NCI-H2107 treated with DMSO at 0.1 percent for 48 hours (cell line): ENCODE results near the gene TMEM271.

Source experiments
- DNase-seq: peaks from one replicate; lab custom pipeline; 2025; ENCODE audit not compliant: unreplicated experiment; lab: John Stamatoyannopoulos, UW

The TMEM271 gene

GRCh38 chr4:576245-576821 lies at the start of gene TMEM271:
Gene TMEM271 (minus strand): TSS chr4:576295. CDS start chr4:576062, 233 bp downstream.
- DNase-seq: no peak

GRCh38 chr4:625631-626161 lies 49.6 kb upstream of the TMEM271 start:
- DNase-seq: no peak

- DNase-seq: no peak
Measured at GRCh38 chr4:624705-625590, 48.9 kb upstream of the TMEM271 start, which contains the start of gene PDE6B. Gene PDE6B (plus strand): TSS chr4:625573. CDS start chr4:625627, 54 bp downstream.

- DNase-seq: no peak
Measured at GRCh38 chr4:623914-624566, 47.9 kb upstream of the TMEM271 start.

GRCh38 chr4:622996-623913 lies 47.2 kb upstream of the TMEM271 start:
- no peak for DNase-seq

GRCh38 chr4:622071-622995 lies 46.2 kb upstream of the TMEM271 start:
- DNase-seq: no peak

GRCh38 chr4:621296-622070 lies 45.4 kb upstream of the TMEM271 start:
- DNase-seq: no peak

- DNase-seq: no peak
Measured at GRCh38 chr4:620851-621261, 44.8 kb upstream of the TMEM271 start.

- DNase-seq: no peak
Measured at GRCh38 chr4:620201-620600, 44.1 kb upstream of the TMEM271 start.

- DNase-seq: no peak
Measured at GRCh38 chr4:617644-618641, 41.8 kb upstream of the TMEM271 start.

- no peak for DNase-seq
Measured at GRCh38 chr4:616911-617643, 41.0 kb upstream of the TMEM271 start.

- no peak for DNase-seq
Measured at GRCh38 chr4:616091-616490, 40.0 kb upstream of the TMEM271 start.

GRCh38 chr4:613126-613525 lies 37.0 kb upstream of the TMEM271 start:
- no peak for DNase-seq

GRCh38 chr4:612749-613125 lies 36.6 kb upstream of the TMEM271 start:
- no peak for DNase-seq

GRCh38 chr4:612052-612748 lies 36.1 kb upstream of the TMEM271 start:
- no peak for DNase-seq
